Measurements from ENCODE around the gene GPR157.

GRCh38 chr1:9119745-9120144 lies 9.2 kb downstream of the GPR157 start:
- TF ChIP-seq POLR2A (IDR thresholded peaks at IDR 0.05) = no peak
- TF ChIP-seq CTCF (IDR thresholded peaks at IDR 0.05) = no peak

All from Peyer's patch (tissue), 4 donors.